ENCODE data around the gene TBXAS1.

TBXAS1 gene

DNA sequence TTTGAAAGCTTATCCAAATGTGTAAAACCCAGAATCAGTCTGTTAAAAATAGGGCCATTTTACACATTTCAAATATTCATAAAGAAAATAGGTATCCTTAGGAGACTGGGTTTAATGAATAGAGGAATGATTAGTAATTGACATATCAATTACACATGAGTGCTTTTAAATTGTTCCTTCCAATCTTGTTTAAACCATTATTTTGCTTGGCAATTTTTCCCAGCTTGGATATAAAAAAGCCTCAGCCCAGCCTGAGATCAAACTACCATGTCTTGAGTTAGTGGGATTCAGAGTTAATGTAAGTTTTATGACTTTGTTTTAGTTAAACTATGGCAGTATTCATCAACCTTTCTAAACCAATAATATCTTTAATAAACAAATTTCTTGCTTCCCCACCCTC, 205.4 kb downstream of the TBXAS1 start:
- no peak overlapping the region for H3K4me2 ChIP-seq (ENCODE audit: low read length, poor library complexity, severe bottlenecking)
- H3K4ac ChIP-seq (ENCODE audit: low read depth in 1 of 2, low read length in 2 of 2), result no peak overlapping the region
- H2AFZ ChIP-seq (ENCODE audit: low read depth, low read length), result no peak overlapping the region
- H3K27me3 ChIP-seq (ENCODE audit: control insufficient read depth in 1 of 2, insufficient read depth in 1 of 2, low read length in 2 of 2), result no peaks in the 10 kb centered on the region
- no peak overlapping the region for H2BK5ac ChIP-seq (ENCODE audit: low read depth, low read length, poor library complexity, severe bottlenecking)
- H3K9ac ChIP-seq (ENCODE audit: low read length), result no peak overlapping the region
- H2AK5ac ChIP-seq (ENCODE audit: low read length, severe bottlenecking), result no peak overlapping the region
- H3K27ac ChIP-seq (ENCODE audit: low read length, poor library complexity, severe bottlenecking), result no peak overlapping the region
- no peak overlapping the region for H2BK12ac ChIP-seq (ENCODE audit: low read length in 2 of 2)
- H3K14ac ChIP-seq (ENCODE audit: low read length in 2 of 2), result no peak overlapping the region
- no peak overlapping the region for H3K18ac ChIP-seq (ENCODE audit: low read depth in 1 of 2, low read length in 2 of 2)
- H3K36me3 ChIP-seq (ENCODE audit: control insufficient read depth in 1 of 2, insufficient read depth in 2 of 2, low read depth in 1 of 2, low read length in 2 of 2), result peaks cover 10 to 28% of the 10 kb centered on the region in 2 experiments
- no peak overlapping the region for H4K91ac ChIP-seq (ENCODE audit: low read length)
- H4K8ac ChIP-seq (ENCODE audit: low read length), result no peak overlapping the region
- no peaks in the 10 kb centered on the region for H3K79me1 ChIP-seq (replicated peaks; ENCODE audit: low read length, poor library complexity, severe bottlenecking)
- no peak overlapping the region for H2BK120ac ChIP-seq (ENCODE audit: low read depth, low read length)
- H2BK15ac ChIP-seq (ENCODE audit: low read depth, poor library complexity, severe bottlenecking), result no peak overlapping the region
- no peaks in the 10 kb centered on the region for H3K9me3 ChIP-seq (ENCODE audit: control insufficient read depth, low read length)
- no peak overlapping the region for H3K4me3 ChIP-seq (ENCODE audit: insufficient read depth in 1 of 2, low read depth in 1 of 2, low read length in 2 of 2)
- peaks cover 12% of the 10 kb centered on the region for H3K4me1 ChIP-seq (ENCODE audit: control insufficient read depth, insufficient read depth, low read depth, low read length)
- DNase-seq, result no peak
- H3K23ac ChIP-seq (ENCODE audit: low read length in 2 of 2), result no peak overlapping the region

DNA sequence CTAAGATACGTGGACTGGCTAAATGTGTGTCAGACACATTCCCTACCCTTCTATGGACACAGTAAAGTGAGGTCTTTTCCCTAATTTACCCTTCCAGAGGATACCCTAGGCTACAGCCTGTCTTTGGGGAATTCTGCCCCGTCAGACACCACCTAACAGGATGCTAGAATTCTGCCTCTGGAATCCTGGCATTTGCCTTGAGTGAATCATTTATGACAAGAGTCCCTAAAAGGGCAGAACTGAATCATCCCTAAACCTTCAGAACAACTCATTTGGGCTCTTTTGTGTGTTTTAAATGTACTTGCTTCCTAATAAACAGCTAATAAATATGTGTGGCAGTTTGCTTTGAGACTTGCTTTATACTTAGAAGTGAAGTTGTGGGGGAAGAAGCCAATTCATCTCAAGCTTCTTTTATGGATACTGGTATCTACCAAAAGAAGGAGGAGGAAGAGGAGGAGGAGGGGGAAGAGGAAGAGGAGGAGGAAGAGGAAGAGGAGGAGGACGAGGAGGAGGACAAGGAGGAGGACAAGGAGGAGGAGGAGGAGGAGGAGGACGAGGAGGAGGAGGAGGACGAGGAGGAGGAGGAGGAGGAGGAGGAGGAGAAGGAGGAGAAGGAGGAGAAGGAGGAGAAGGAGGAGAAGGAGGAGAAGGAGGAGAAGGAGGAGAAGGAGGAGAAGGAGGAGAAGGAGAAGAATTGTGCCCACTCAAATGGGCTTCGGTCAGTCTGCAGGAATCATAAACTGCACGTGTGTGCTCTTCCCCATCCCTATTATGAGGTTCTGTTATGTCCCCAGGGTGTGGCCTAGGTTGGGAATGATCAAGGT, 206.5 kb downstream of the TBXAS1 start:
- Histone ChIP-seq H3K36me3 (ENCODE audit: control insufficient read depth in 1 of 2, insufficient read depth in 2 of 2, low read depth in 1 of 2, low read length in 2 of 2) (peaks cover 14 to 40% of the 10 kb centered on the region in 2 experiments), H2BK15ac (ENCODE audit: low read depth, poor library complexity, severe bottlenecking) (no peak overlapping the region), H2BK12ac (ENCODE audit: low read length in 2 of 2) (no peak overlapping the region), H3K79me1 (replicated peaks; ENCODE audit: low read length, poor library complexity, severe bottlenecking) (peaks cover 4% of the 10 kb centered on the region), H3K4me1 (ENCODE audit: control insufficient read depth, insufficient read depth, low read depth, low read length) (peaks cover 12% of the 10 kb centered on the region), H3K18ac (ENCODE audit: low read depth in 1 of 2, low read length in 2 of 2) (no peak overlapping the region), H2AK5ac (ENCODE audit: low read length, severe bottlenecking) (no peak overlapping the region), H3K9me3 (ENCODE audit: control insufficient read depth, low read length) (no peaks in the 10 kb centered on the region), H2AFZ (ENCODE audit: low read depth, low read length) (no peak overlapping the region), H3K14ac (ENCODE audit: low read length in 2 of 2) (no peak overlapping the region), H3K4me3 (ENCODE audit: insufficient read depth in 1 of 2, low read depth in 1 of 2, low read length in 2 of 2) (no peak overlapping the region), H2BK120ac (ENCODE audit: low read depth, low read length) (no peak overlapping the region), H2BK5ac (ENCODE audit: low read depth, low read length, poor library complexity, severe bottlenecking) (no peak overlapping the region), H4K8ac (ENCODE audit: low read length) (no peak overlapping the region), H3K27me3 (ENCODE audit: control insufficient read depth in 1 of 2, insufficient read depth in 1 of 2, low read length in 2 of 2) (no peaks in the 10 kb centered on the region), H3K27ac (ENCODE audit: low read length, poor library complexity, severe bottlenecking) (no peak overlapping the region), H3K4me2 (ENCODE audit: low read length, poor library complexity, severe bottlenecking) (no peak overlapping the region), H3K4ac (ENCODE audit: low read depth in 1 of 2, low read length in 2 of 2) (no peak overlapping the region), H3K9ac (ENCODE audit: low read length) (no peak overlapping the region), H4K91ac (ENCODE audit: low read length) (no peak overlapping the region), H3K23ac (ENCODE audit: low read length in 2 of 2) (no peak overlapping the region)
- DNase-seq, result peak; percentile 34
- WGBS, result 53% methylated on average over 3 of the region's 7 CpGs

DNA sequence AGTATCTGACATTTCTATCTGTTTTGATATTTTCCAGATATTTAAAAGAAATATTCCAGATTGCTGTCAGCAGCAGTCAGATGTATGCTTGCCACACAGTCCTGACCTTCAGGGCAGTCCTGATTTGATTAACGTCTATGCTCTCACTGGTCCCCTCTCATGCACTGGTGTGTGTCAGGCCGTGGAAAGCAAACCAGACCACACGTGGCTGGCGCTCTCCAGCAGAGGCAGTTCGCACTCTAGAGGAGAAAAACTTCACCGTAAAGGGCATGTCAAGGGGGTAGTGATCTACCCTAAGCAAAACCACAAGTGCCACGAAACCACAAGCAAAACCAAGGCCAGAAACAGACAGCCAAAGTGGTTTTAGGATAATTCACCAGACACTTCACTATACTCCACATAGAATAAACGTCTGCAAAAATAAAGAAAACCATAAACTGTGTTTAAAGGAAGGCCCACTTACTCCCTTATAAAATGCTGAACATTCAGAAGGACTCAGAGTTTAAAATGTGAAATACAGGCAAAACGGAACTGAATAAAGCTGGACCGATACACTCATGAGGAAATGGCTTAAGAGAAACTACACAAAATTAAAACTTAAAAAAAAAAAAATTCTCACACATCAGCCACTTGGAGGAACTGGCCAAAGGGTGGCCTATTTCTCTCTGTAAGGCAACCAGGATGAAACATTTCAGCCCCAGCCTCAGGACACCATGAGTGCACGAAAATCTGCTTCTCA, 207.3 kb downstream of the TBXAS1 start:
- Histone ChIP-seq H3K9me3 (ENCODE audit: control insufficient read depth, low read length) (no peaks in the 10 kb centered on the region), H3K4ac (ENCODE audit: low read depth in 1 of 2, low read length in 2 of 2) (no peak overlapping the region), H3K23ac (ENCODE audit: low read length in 2 of 2) (no peak overlapping the region), H3K27ac (ENCODE audit: low read length, poor library complexity, severe bottlenecking) (no peak overlapping the region), H3K14ac (ENCODE audit: low read length in 2 of 2) (no peak overlapping the region), H3K36me3 (ENCODE audit: control insufficient read depth in 1 of 2, insufficient read depth in 2 of 2, low read depth in 1 of 2, low read length in 2 of 2) (peaks cover 14 to 47% of the 10 kb centered on the region in 2 experiments), H2BK12ac (ENCODE audit: low read length in 2 of 2) (peak overlapping the region in 1 of 2 experiments; percentile 23), H2AK5ac (ENCODE audit: low read length, severe bottlenecking) (peak overlapping the region; percentile 29), H2BK120ac (ENCODE audit: low read depth, low read length) (no peak overlapping the region), H3K79me1 (replicated peaks; ENCODE audit: low read length, poor library complexity, severe bottlenecking) (peaks cover 4% of the 10 kb centered on the region), H3K9ac (ENCODE audit: low read length) (no peak overlapping the region), H4K91ac (ENCODE audit: low read length) (no peak overlapping the region), H3K27me3 (ENCODE audit: control insufficient read depth in 1 of 2, insufficient read depth in 1 of 2, low read length in 2 of 2) (no peaks in the 10 kb centered on the region), H3K4me1 (ENCODE audit: control insufficient read depth, insufficient read depth, low read depth, low read length) (peaks cover 12% of the 10 kb centered on the region), H3K18ac (ENCODE audit: low read depth in 1 of 2, low read length in 2 of 2) (no peak overlapping the region), H4K8ac (ENCODE audit: low read length) (no peak overlapping the region), H2BK5ac (ENCODE audit: low read depth, low read length, poor library complexity, severe bottlenecking) (no peak overlapping the region), H2BK15ac (ENCODE audit: low read depth, poor library complexity, severe bottlenecking) (no peak overlapping the region), H3K4me2 (ENCODE audit: low read length, poor library complexity, severe bottlenecking) (no peak overlapping the region), H3K4me3 (ENCODE audit: insufficient read depth in 1 of 2, low read depth in 1 of 2, low read length in 2 of 2) (no peak overlapping the region), H2AFZ (ENCODE audit: low read depth, low read length) (no peak overlapping the region)
- peak; percentile 41 for DNase-seq
- 50% methylated on average over 11 of the region's 11 CpGs for WGBS

DNA sequence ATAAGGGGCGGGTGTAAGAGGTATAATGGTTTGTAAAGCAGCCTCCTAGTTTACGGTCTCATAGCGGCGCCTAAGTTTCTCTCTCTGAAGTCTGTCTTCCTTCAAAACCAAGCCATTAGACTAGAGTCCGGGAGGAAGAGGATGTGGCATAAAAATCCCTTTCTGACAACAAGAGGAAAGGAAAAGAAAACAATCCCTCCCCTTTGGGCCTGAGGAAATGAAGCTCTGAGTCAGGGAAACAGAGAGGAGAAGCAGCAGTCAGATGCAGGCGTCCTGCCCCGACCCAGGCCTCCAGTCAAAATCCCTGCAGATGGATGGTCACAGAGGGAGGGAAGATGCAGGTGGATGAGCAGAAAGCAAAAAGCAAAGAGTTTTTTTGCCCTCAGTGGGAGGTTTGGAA, 210.0 kb downstream of the TBXAS1 start:
- no peak overlapping the region for H2BK15ac ChIP-seq (ENCODE audit: low read depth, poor library complexity, severe bottlenecking)
- peaks cover 14 to 47% of the 10 kb centered on the region in 2 experiments for H3K36me3 ChIP-seq (ENCODE audit: control insufficient read depth in 1 of 2, insufficient read depth in 2 of 2, low read depth in 1 of 2, low read length in 2 of 2)
- H3K14ac ChIP-seq (ENCODE audit: low read length in 2 of 2), result no peak overlapping the region
- H3K4ac ChIP-seq (ENCODE audit: low read depth in 1 of 2, low read length in 2 of 2), result no peak overlapping the region
- 54% methylated on average over 3 of the region's 7 CpGs for WGBS
- H4K91ac ChIP-seq (ENCODE audit: low read length), result no peak overlapping the region
- H3K9me3 ChIP-seq (ENCODE audit: control insufficient read depth, low read length), result no peaks in the 10 kb centered on the region
- DNase-seq, result no peak
- H4K8ac ChIP-seq (ENCODE audit: low read length), result no peak overlapping the region
- no peak overlapping the region for H3K4me2 ChIP-seq (ENCODE audit: low read length, poor library complexity, severe bottlenecking)
- no peak overlapping the region for H2AFZ ChIP-seq (ENCODE audit: low read depth, low read length)
- H3K27ac ChIP-seq (ENCODE audit: low read length, poor library complexity, severe bottlenecking), result no peak overlapping the region
- no peak overlapping the region for H2BK5ac ChIP-seq (ENCODE audit: low read depth, low read length, poor library complexity, severe bottlenecking)
- no peak overlapping the region for H2BK120ac ChIP-seq (ENCODE audit: low read depth, low read length)
- no peak overlapping the region for H2BK12ac ChIP-seq (ENCODE audit: low read length in 2 of 2)
- H3K9ac ChIP-seq (ENCODE audit: low read length), result no peak overlapping the region
- no peak overlapping the region for H3K18ac ChIP-seq (ENCODE audit: low read depth in 1 of 2, low read length in 2 of 2)
- no peak overlapping the region for H3K4me3 ChIP-seq (ENCODE audit: insufficient read depth in 1 of 2, low read depth in 1 of 2, low read length in 2 of 2)
- no peak overlapping the region for H2AK5ac ChIP-seq (ENCODE audit: low read length, severe bottlenecking)
- H3K4me1 ChIP-seq (ENCODE audit: control insufficient read depth, insufficient read depth, low read depth, low read length), result peaks cover 10% of the 10 kb centered on the region
- no peaks in the 10 kb centered on the region for H3K27me3 ChIP-seq (ENCODE audit: control insufficient read depth in 1 of 2, insufficient read depth in 1 of 2, low read length in 2 of 2)
- no peak overlapping the region for H3K23ac ChIP-seq (ENCODE audit: low read length in 2 of 2)
- H3K79me1 ChIP-seq (replicated peaks; ENCODE audit: low read length, poor library complexity, severe bottlenecking), result peaks cover 4% of the 10 kb centered on the region

All from mesenchymal stem cell (in vitro differentiated cells and primary cell).